Astrocyte of the cerebellum (primary cell): ENCODE measurements around the gene RELN.
A peak's percentile ranks its signal among the peaks of the same experiment; 100 is the strongest.
"Not testable (repeated sequence)": the region's sequence is repeated elsewhere in the genome, so short reads cannot be mapped to it uniquely, and the experiment has no call there.

Experiments
- DNase-seq: peaks from one replicate; pipeline ENCODE4 v3.0.0-alpha.2; 2011; ENCODE audit warnings: low read depth
- H3K4me3 ChIP-seq: 2 replicates; pipeline ENCODE4 v1.5.1; 2011; ENCODE audit warnings: mild to moderate bottlenecking, low read depth, low read length, moderate library complexity
- in situ Hi-C: cut with HindIII; loops from 2 replicates; pipeline ENCODE4 v1.10.0; 2017; ENCODE audit warnings: low sequenced_read_pairs
- TF ChIP-seq, protein P1 (sequence below): IDR thresholded peaks from 2 replicates; pipeline ENCODE4 v1.5.1; 2012; ENCODE audit warnings: low read length, low read depth, moderate library complexity, mild to moderate bottlenecking; ENCODE audit errors: missing control alignments

The RELN gene

DNA sequence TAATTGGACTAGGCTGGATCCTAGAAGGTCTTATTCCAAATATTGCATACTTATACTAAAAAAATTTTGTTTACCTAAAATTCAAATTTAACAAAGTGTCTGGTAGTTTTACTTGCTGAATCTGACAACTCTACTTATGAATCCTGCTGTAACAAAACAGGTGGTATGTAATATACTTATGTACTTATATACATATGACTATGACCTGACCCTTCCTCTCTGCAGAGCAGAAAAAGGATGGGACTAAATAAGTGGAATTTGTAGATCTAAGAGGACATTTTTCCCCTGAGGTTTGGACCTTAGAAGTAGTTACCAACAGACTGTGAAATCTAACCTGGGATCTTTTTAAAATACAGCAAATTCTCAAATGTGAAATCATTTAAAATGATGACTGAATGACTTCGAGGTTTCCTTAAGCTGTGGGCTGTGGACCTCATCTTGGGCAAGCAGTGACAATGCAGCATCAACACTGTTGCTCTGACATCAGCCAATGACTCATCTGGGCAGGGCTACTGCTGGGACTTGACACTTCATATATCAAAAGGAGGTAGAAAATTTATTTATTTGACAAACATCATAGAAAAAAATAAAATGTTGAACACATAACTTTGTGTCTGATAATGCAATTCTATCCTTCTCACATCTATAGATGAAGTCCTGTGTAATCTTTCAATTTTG is 73.6 kb downstream of the RELN start:
- no peak for DNase-seq

DNA sequence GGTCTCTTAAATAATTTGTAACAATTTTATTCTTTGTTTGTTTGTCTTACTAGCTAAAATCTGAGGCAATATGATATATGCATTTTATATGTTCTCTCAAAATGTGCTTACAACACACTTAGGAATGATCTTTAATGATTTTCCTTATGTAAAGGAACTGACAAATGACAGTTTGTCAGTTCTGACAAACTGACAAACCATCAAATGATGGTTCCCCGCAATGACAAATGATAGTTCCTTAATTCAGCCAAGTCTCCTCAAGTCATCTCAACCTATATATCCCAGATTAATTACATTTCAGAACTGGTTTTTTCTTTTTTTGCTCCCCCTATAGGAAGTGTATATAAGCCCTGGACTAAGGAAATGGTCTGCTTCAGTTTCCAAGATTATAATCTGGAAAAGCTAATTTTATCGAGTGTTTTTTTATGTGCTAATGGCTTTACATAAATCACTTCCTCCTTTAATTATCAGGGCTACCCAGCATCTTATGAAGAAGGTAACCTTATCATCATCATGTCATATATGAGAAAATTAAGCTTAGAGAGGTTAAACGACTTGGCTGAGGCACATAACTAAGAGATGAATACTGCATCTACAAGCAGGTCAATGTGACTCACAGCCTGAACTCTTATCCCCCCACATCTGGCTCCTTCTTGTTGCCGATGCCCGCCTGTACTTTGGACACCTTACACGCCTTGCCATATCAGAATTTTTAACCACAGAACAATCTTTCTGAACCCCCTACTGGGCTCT is 75.1 kb downstream of the RELN start:
- in situ Hi-C loops = no loop called here
- DNase-seq = no peak
- no peak overlapping the region for H3K4me3 ChIP-seq

More for the DNA sequence above, 73.6 kb downstream of the RELN start:
- no peak overlapping the region for H3K4me3 ChIP-seq
- TF ChIP-seq, protein P1, sequence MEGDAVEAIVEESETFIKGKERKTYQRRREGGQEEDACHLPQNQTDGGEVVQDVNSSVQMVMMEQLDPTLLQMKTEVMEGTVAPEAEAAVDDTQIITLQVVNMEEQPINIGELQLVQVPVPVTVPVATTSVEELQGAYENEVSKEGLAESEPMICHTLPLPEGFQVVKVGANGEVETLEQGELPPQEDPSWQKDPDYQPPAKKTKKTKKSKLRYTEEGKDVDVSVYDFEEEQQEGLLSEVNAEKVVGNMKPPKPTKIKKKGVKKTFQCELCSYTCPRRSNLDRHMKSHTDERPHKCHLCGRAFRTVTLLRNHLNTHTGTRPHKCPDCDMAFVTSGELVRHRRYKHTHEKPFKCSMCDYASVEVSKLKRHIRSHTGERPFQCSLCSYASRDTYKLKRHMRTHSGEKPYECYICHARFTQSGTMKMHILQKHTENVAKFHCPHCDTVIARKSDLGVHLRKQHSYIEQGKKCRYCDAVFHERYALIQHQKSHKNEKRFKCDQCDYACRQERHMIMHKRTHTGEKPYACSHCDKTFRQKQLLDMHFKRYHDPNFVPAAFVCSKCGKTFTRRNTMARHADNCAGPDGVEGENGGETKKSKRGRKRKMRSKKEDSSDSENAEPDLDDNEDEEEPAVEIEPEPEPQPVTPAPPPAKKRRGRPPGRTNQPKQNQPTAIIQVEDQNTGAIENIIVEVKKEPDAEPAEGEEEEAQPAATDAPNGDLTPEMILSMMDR = no peak
- in situ Hi-C loops = no loop called here

DNA sequence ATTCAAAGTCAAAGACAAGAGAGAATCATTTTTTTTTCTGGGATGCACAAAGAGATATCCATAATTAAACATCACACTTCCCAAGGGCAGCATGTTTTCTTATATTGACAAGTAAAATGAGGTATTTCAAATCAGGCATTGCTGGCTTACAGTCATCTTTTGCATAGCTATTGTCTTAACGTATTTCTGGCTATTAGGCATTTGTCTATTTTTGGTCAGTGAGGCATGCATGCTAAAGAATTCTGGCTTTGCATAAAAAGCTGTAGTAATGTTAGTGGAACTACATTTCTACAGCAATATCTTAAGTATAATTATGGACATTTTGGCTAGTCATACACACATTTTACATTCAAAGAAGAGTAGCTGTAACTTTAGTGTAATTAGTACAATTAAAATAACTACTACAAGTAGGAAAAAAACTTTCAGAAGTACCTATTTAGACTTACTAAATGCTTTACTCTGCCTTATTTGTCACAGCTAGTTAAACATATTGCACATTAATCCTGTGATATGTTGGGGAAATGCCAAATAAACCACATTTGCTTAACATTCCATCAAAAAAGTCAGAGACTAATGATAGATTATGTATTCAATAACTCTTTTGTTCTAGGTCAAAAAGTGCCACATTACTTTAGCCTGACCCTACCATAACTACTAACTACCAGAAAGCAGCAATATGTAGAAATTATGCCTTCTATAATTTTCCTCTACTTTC is 76.4 kb downstream of the RELN start:
- TF ChIP-seq, protein P1 = no peak
- no peak overlapping the region for H3K4me3 ChIP-seq
- in situ Hi-C loops = no loop called here
- peak; percentile 11 for DNase-seq

More for the DNA sequence above, 75.1 kb downstream of the RELN start:
- TF ChIP-seq, protein P1 = no peak

DNA sequence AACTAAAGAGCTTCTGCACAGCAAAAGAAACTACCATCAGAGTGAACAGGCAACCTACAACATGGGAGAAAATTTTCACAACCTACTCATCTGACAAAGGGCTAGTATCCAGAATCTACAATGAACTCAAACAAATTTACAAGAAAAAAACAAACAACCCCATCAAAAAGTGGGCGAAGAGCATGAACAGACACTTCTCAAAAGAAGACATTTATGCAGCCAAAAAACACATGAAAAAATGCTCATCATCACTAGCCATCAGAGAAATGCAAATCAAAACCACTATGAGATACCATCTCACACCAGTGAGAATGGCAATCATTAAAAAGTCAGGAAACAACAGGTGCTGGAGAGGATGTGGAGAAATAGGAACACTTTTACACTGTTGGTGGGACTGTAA is 78.4 kb downstream of the RELN start:
- DNase-seq, H3K4me3 ChIP-seq, in situ Hi-C loops: not testable (repeated sequence)

DNA sequence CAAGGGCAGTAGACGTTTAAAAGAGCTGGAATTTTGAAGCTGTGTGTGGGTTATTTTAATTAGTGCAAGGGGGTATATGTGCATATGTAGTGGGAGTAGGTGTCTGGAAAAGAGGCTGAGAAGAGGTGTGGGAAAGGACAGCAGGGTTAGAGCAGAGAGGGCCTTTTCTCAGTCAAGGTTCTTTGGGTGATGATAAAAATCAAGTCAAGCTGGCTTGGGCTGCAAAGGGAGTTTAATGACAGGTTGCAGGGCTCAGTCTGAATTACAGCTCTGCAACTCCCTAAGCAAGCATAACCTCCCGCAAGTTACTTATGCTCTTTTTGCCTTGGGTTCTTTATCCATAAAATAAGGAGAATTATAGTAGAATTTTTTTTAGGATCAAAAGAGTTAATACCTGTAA is 83.5 kb downstream of the RELN start:
- in situ Hi-C loops = no loop called here
- no peak for DNase-seq
- TF ChIP-seq, protein P1 = no peak
- no peak overlapping the region for H3K4me3 ChIP-seq

DNA sequence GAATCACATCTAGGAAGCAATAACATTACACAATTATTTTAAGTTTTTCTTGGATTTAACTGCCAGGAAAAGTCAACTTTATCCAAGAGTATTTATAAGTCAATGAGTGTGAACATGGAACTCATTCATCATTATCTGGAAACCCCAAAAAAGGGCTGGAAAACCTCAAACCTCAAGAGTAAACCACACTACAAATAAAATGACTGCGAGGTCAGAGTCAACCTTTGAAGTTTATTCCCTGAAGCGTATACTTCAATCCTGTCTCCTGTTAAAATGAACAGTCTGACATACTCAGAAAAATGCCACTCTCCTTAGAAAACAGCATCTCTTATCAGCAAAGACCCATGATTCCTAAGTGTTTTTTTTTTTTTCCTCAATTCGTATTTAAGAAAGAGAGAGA is 86.5 kb downstream of the RELN start:
- TF ChIP-seq, protein P1 = no peak
- peak; percentile 64 for DNase-seq
- in situ Hi-C loops = no loop called here
- no peak overlapping the region for H3K4me3 ChIP-seq

DNA sequence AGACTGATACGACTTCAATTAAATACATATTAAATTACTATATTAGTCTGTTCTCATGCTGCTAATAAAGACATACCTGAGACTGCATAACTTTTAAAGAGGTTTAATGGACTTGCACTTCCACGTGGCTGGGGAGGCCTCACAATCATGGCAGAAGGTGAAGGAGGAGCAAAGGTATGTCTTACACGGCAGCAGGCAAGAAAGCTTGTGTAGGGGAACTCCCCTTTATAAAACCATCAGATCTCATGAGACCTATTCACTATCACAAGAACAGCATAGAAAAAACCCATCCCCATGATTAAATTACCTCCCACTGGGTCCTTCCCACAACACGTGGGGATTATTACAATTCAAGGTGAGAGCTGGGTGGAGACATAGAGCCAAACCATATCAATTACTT is 92.6 kb downstream of the RELN start:
- H3K4me3 ChIP-seq, in situ Hi-C loops: not testable (repeated sequence)

More for the DNA sequence above, 92.6 kb downstream of the RELN start:
- not testable (repeated sequence) for DNase-seq
